KMS-11 (cell line): Measurements from ENCODE around the gene SYTL3.

Experiments
- H2AFZ ChIP-seq: fragments of 200-600 bp; sonication (generic); 2 replicates; pipeline ENCODE4 v1.6.1; 2016; ENCODE audit warnings: antibody characterized with exemption, mixed run types, low read depth
- H3K27ac ChIP-seq: fragments of 200-600 bp; sonication (generic); 2 replicates; pipeline ENCODE4 v1.6.1; 2016; ENCODE audit warnings: mild to moderate bottlenecking, mixed run types
- H3K27me3 ChIP-seq: fragments of 200-600 bp; sonication (generic); 2 replicates; pipeline ENCODE4 v1.6.1; 2017; ENCODE audit warnings: mild to moderate bottlenecking, low read depth, mixed run types, moderate library complexity; ENCODE audit not compliant: insufficient read depth
- H3K36me3 ChIP-seq: fragments of 200-600 bp; sonication (generic); 2 replicates; pipeline ENCODE4 v1.6.1; 2017; ENCODE audit warnings: mild to moderate bottlenecking, mixed run types; ENCODE audit not compliant: insufficient read depth
- H3K4me1 ChIP-seq: fragments of 200-600 bp; sonication (generic); 2 replicates; pipeline ENCODE4 v1.6.1; 2016; ENCODE audit warnings: mild to moderate bottlenecking, low read depth, mixed run types; ENCODE audit not compliant: poor library complexity, severe bottlenecking
- H3K4me2 ChIP-seq: fragments of 200-600 bp; sonication (generic); 2 replicates; pipeline ENCODE4 v1.7.0; 2016; ENCODE audit warnings: mild to moderate bottlenecking, mixed run types
- H3K4me3 ChIP-seq: fragments of 200-600 bp; sonication (generic); IDR thresholded peaks from 2 replicates; pipeline ENCODE4 v1.6.1; 2017; ENCODE audit warnings: low read depth, low read length, mixed read lengths; ENCODE audit not compliant: insufficient read depth
- H3K79me2 ChIP-seq: fragments of 200-600 bp; sonication (generic); 2 replicates; pipeline ENCODE4 v1.6.1; 2016; ENCODE audit warnings: low read depth, mixed run types; ENCODE audit not compliant: insufficient read depth
- H3K9ac ChIP-seq: fragments of 200-600 bp; sonication (generic); 2 replicates; pipeline ENCODE4 v1.6.1; 2016; ENCODE audit warnings: mild to moderate bottlenecking, mixed run types
- H4K20me1 ChIP-seq: fragments of 200-600 bp; sonication (generic); 2 replicates; pipeline ENCODE4 v1.6.1; 2016; ENCODE audit warnings: mild to moderate bottlenecking, mixed run types; ENCODE audit not compliant: insufficient read depth
- TF ChIP-seq, protein P1 (sequence below): fragments of 200-600 bp; sonication (generic); conservative IDR thresholded peaks from 2 replicates; pipeline ENCODE4 v1.6.1; 2017; ENCODE audit warnings: low read depth, mild to moderate bottlenecking, antibody characterized with exemption, low read length, moderate library complexity, mixed read lengths

Gene SYTL3

DNA sequence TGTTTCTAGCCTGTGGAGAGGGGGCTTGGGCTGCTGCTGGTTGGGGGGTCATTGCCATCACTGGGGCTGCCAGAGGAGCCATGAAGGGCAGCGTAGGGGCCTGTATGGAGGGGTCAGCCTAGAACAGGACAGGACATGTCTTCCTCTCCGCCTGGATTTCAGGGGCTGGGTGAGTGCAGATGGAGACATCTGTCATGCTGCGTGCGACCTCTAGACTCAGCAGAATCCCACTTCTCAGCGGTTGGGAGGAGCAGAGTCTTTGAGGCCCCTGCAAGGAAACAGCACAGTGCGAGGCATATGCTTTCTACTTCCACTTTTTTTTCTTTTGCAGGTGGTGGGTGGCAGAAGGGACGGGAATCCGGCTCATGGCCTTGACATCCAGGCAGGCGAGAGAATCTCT lies 101.4 kb downstream of the SYTL3 start:
- peaks cover 7% of the 10 kb centered on the region for H3K4me1 ChIP-seq
- H3K27me3 ChIP-seq, result no peaks in the 10 kb centered on the region
- H2AFZ ChIP-seq, result no peak overlapping the region
- H3K27ac ChIP-seq, result no peak overlapping the region
- no peaks in the 10 kb centered on the region for H3K79me2 ChIP-seq
- no peaks in the 10 kb centered on the region for H4K20me1 ChIP-seq
- no peak overlapping the region for H3K9ac ChIP-seq
- no peak overlapping the region for H3K4me3 ChIP-seq
- TF ChIP-seq, protein P1, sequence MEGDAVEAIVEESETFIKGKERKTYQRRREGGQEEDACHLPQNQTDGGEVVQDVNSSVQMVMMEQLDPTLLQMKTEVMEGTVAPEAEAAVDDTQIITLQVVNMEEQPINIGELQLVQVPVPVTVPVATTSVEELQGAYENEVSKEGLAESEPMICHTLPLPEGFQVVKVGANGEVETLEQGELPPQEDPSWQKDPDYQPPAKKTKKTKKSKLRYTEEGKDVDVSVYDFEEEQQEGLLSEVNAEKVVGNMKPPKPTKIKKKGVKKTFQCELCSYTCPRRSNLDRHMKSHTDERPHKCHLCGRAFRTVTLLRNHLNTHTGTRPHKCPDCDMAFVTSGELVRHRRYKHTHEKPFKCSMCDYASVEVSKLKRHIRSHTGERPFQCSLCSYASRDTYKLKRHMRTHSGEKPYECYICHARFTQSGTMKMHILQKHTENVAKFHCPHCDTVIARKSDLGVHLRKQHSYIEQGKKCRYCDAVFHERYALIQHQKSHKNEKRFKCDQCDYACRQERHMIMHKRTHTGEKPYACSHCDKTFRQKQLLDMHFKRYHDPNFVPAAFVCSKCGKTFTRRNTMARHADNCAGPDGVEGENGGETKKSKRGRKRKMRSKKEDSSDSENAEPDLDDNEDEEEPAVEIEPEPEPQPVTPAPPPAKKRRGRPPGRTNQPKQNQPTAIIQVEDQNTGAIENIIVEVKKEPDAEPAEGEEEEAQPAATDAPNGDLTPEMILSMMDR, result no peak
- H3K36me3 ChIP-seq, result no peaks in the 10 kb centered on the region
- no peak overlapping the region for H3K4me2 ChIP-seq

DNA sequence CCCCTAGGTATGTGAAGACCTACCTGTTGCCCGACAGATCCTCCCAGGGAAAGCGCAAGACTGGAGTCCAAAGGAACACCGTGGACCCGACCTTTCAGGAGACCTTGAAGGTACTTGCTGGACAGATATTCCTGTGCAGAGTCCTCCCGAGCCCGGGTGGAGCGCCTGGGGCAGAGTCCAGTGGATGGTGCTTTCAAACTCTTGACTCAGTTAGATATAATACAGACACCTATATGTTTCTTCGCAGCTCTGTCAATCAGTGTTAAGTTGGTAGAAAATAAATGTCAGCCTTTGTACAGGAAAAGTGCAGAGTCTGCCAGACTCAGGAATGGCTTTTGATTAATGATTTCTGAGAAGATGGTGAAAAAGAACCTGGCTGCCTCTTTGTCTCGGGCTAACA lies 102.1 kb downstream of the SYTL3 start:
- no peaks in the 10 kb centered on the region for H3K79me2 ChIP-seq
- no peak overlapping the region for H2AFZ ChIP-seq
- H3K4me2 ChIP-seq, result no peak overlapping the region
- no peak overlapping the region for H3K4me3 ChIP-seq
- H3K36me3 ChIP-seq, result no peaks in the 10 kb centered on the region
- H3K4me1 ChIP-seq, result peaks cover 7% of the 10 kb centered on the region
- H3K9ac ChIP-seq, result no peak overlapping the region
- no peak overlapping the region for H3K27ac ChIP-seq
- TF ChIP-seq, protein P1, result no peak
- H4K20me1 ChIP-seq, result no peaks in the 10 kb centered on the region
- H3K27me3 ChIP-seq, result no peaks in the 10 kb centered on the region

DNA sequence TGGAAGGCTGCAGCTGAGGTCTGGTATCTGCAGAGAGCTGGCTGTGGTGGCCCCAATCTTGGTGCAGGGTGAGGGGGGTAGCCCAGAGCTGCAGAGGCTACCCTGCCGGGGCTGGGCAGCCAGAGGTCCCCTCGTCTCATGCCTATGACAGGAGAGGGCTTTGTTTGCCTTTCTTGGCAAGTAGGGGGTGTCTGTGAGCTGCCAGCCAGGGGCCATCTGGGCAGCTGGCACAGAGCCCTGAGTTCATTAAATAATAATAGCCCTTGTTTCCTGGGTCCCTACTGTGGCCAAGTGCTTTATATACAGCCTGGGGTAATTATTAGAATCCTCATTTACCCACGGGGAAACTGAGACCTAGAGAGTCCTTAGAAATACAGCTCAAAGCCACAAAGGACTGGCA lies 102.8 kb downstream of the SYTL3 start:
- Histone ChIP-seq H2AFZ (no peak overlapping the region), H3K36me3 (no peaks in the 10 kb centered on the region), H3K4me1 (peaks cover 7% of the 10 kb centered on the region), H3K79me2 (no peaks in the 10 kb centered on the region), H4K20me1 (no peaks in the 10 kb centered on the region), H3K9ac (no peak overlapping the region), H3K27me3 (no peaks in the 10 kb centered on the region), H3K27ac (no peak overlapping the region), H3K4me2 (no peak overlapping the region), H3K4me3 (no peak overlapping the region)
- TF ChIP-seq, protein P1, result no peak

DNA sequence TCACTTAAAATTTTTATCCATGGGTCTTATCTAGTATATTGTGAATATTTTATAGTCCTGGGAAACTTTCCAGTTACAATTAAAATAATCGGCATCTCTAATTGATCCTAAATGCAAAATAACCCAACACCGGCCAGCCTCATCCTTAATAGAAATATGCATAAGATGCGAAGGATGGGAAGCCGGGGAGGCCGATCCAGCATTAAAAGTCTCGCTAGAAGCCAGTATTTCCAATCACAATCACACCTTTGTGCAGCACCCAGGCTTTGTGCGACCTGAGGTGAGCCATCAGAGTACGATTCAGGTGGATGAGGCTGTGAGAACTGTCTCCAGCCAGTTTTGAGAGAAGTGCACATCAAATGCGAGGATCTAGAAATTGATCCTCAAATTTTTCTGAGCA lies 104.0 kb downstream of the SYTL3 start:
- Histone ChIP-seq H4K20me1 (no peaks in the 10 kb centered on the region), H3K27ac (no peak overlapping the region), H3K9ac (no peak overlapping the region), H3K4me1 (peaks cover 7% of the 10 kb centered on the region), H2AFZ (no peak overlapping the region), H3K4me3 (no peak overlapping the region), H3K4me2 (no peak overlapping the region), H3K79me2 (no peaks in the 10 kb centered on the region), H3K36me3 (no peaks in the 10 kb centered on the region), H3K27me3 (no peaks in the 10 kb centered on the region)
- TF ChIP-seq, protein P1, result no peak

DNA sequence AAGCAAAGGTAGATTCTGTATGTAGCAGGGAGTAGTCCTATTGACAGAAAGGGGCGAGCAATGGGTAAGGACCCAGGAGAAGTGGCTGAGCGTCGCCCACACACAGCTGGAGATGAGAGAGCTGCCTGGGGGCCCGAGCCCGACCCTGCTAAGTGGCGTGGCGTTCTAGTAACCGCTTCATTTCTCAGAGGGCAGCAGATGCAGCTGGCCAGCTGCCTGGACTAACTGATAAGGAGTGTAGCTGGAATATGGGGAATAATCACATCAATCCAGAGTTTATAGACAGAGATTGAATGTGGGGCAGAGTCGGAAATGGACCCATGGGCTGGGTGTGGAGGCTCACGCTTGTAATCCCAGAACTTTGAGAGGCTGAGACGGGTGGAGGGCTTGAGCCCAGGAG lies 104.9 kb downstream of the SYTL3 start:
- TF ChIP-seq, protein P1, result no peak
- no peak overlapping the region for H2AFZ ChIP-seq
- no peaks in the 10 kb centered on the region for H3K27me3 ChIP-seq
- H3K27ac ChIP-seq, result no peak overlapping the region
- H3K79me2 ChIP-seq, result no peaks in the 10 kb centered on the region
- H3K4me1 ChIP-seq, result peaks cover 7% of the 10 kb centered on the region
- no peaks in the 10 kb centered on the region for H3K36me3 ChIP-seq
- no peak overlapping the region for H3K4me2 ChIP-seq
- no peak overlapping the region for H3K4me3 ChIP-seq
- H3K9ac ChIP-seq, result no peak overlapping the region
- no peaks in the 10 kb centered on the region for H4K20me1 ChIP-seq
